Measurements from ENCODE around the gene C4BPB.

Gene C4BPB

GRCh38 chr1:207140536-207140935, 51.9 kb downstream of the C4BPB start:
- Histone ChIP-seq H3K79me1 (ENCODE audit: low read depth, low read length) (no peaks in the 10 kb centered on the region), H2BK12ac (ENCODE audit: low read length) (no peak overlapping the region), H3K36me3 (replicated peaks in 1 of 2; ENCODE audit: control insufficient read depth in 2 of 2, insufficient read depth in 2 of 2, low read length in 2 of 2) (no peaks in the 10 kb centered on the region), H3K4me3 (ENCODE audit: low read length in 2 of 2) (no peak overlapping the region), H3K27ac (replicated peaks; ENCODE audit: low read length) (no peak overlapping the region), H3K4ac (ENCODE audit: low read length) (no peak overlapping the region), H2AK5ac (ENCODE audit: low read depth, low read length) (no peak overlapping the region), H3K9ac (ENCODE audit: low read depth, low read length, poor library complexity) (no peak overlapping the region), H3K4me1 (ENCODE audit: control insufficient read depth in 2 of 2, insufficient read depth in 1 of 2, low read depth in 1 of 2, low read length in 2 of 2) (no peaks in the 10 kb centered on the region), H3K14ac (ENCODE audit: low read length) (no peak overlapping the region), H3K9me3 (replicated peaks in 1 of 2; ENCODE audit: control insufficient read depth in 2 of 2, insufficient read depth in 1 of 2, low read depth in 1 of 2, low read length in 2 of 2) (no peaks in the 10 kb centered on the region), H4K91ac (ENCODE audit: low read depth, low read length, poor library complexity) (no peak overlapping the region), H3K4me2 (ENCODE audit: insufficient read depth, low read length, poor library complexity, severe bottlenecking) (no peak overlapping the region), H3K18ac (ENCODE audit: low read length) (no peak overlapping the region), H3K23ac (ENCODE audit: low read depth, low read length, poor library complexity) (no peak overlapping the region), H3K27me3 (ENCODE audit: control insufficient read depth in 3 of 3, insufficient read depth in 3 of 3, low read depth in 1 of 3, low read length in 3 of 3) (no peaks in the 10 kb centered on the region), H2BK120ac (ENCODE audit: low read depth, low read length) (no peak overlapping the region), H2BK15ac (ENCODE audit: low read length) (no peak overlapping the region), H2AFZ (ENCODE audit: low read length) (no peak overlapping the region), H4K8ac (ENCODE audit: low read depth, low read length) (no peak overlapping the region), H2BK5ac (ENCODE audit: low read length) (no peak overlapping the region)
- no CpG with 5 or more reads among the region's 1 CpG for WGBS, 2 donors (ENCODE audit: extremely low coverage in 2 of 2, insufficient read length in 2 of 2, insufficient replicate concordance in 1 of 2)
- DNase-seq (ENCODE audit: low spot score): no peak

- Histone ChIP-seq H3K9me3 (replicated peaks in 1 of 2; ENCODE audit: control insufficient read depth in 2 of 2, insufficient read depth in 1 of 2, low read depth in 1 of 2, low read length in 2 of 2) (no peaks in the 10 kb centered on the region), H3K27ac (replicated peaks; ENCODE audit: low read length) (no peak overlapping the region), H2AK5ac (ENCODE audit: low read depth, low read length) (no peak overlapping the region), H3K4me3 (ENCODE audit: low read length in 2 of 2) (no peak overlapping the region), H3K18ac (ENCODE audit: low read length) (no peak overlapping the region), H2AFZ (ENCODE audit: low read length) (no peak overlapping the region), H2BK5ac (ENCODE audit: low read length) (no peak overlapping the region), H3K79me1 (ENCODE audit: low read depth, low read length) (no peaks in the 10 kb centered on the region), H3K4ac (ENCODE audit: low read length) (no peak overlapping the region), H3K23ac (ENCODE audit: low read depth, low read length, poor library complexity) (no peak overlapping the region), H4K91ac (ENCODE audit: low read depth, low read length, poor library complexity) (no peak overlapping the region), H3K4me1 (ENCODE audit: control insufficient read depth in 2 of 2, insufficient read depth in 1 of 2, low read depth in 1 of 2, low read length in 2 of 2) (no peaks in the 10 kb centered on the region), H3K27me3 (ENCODE audit: control insufficient read depth in 3 of 3, insufficient read depth in 3 of 3, low read depth in 1 of 3, low read length in 3 of 3) (no peaks in the 10 kb centered on the region), H3K36me3 (replicated peaks in 1 of 2; ENCODE audit: control insufficient read depth in 2 of 2, insufficient read depth in 2 of 2, low read length in 2 of 2) (no peaks in the 10 kb centered on the region), H2BK120ac (ENCODE audit: low read depth, low read length) (no peak overlapping the region), H4K8ac (ENCODE audit: low read depth, low read length) (no peak overlapping the region), H2BK12ac (ENCODE audit: low read length) (no peak overlapping the region), H3K14ac (ENCODE audit: low read length) (no peak overlapping the region), H2BK15ac (ENCODE audit: low read length) (no peak overlapping the region), H3K4me2 (ENCODE audit: insufficient read depth, low read length, poor library complexity, severe bottlenecking) (no peak overlapping the region), H3K9ac (ENCODE audit: low read depth, low read length, poor library complexity) (no peak overlapping the region)
- no peak for DNase-seq (ENCODE audit: low spot score)
- WGBS, 2 donors (ENCODE audit: extremely low coverage in 2 of 2, insufficient read length in 2 of 2, insufficient replicate concordance in 1 of 2): no CpG with 5 or more reads among the region's 5 CpGs
These were observed 56.9 kb downstream of the C4BPB start for GRCh38 chr1:207145401-207146058.
